SHP77 (cell line): ENCODE data around the gene ZNF408.
"Not testable (repeated sequence)": the region's sequence is repeated elsewhere in the genome, so short reads cannot be mapped to it uniquely, and the experiment has no call there.

ENCODE experiments used
- DNase-seq, 2 experiments: peaks; one replicate each; lab custom pipeline; 2025; lab: John Stamatoyannopoulos, UW

The ZNF408 gene

GRCh38 chr11:46697723-46698122 is 3.1 kb upstream of the ZNF408 start:
- DNase-seq = no peak

GRCh38 chr11:46698597-46698996 is 2.2 kb upstream of the ZNF408 start:
- no peak for DNase-seq

- no peak for DNase-seq
Observed at GRCh38 chr11:46701078-46701654, 335 bp downstream of the ZNF408 start.

GRCh38 chr11:46705070-46705688 is 4.3 kb downstream of the ZNF408 start:
- DNase-seq = no peak

- no peak for DNase-seq
Observed at GRCh38 chr11:46706886-46707285, 6.1 kb downstream of the ZNF408 start.

- not testable (repeated sequence) for DNase-seq
Observed at GRCh38 chr11:46709351-46709750, 8.5 kb downstream of the ZNF408 start.

- DNase-seq = no peak
Observed at GRCh38 chr11:46710821-46711269, 10.0 kb downstream of the ZNF408 start.

- no peak for DNase-seq
Observed at GRCh38 chr11:46711303-46711702, 10.5 kb downstream of the ZNF408 start.

- DNase-seq = no peak
Observed at GRCh38 chr11:46712874-46713576, 12.2 kb downstream of the ZNF408 start.

GRCh38 chr11:46717825-46718154 is 17.0 kb downstream of the ZNF408 start:
- not testable (repeated sequence) for DNase-seq

- DNase-seq = peak; percentile 77 to 88
Observed at GRCh38 chr11:46718155-46719019, 17.6 kb downstream of the ZNF408 start.

- no peak for DNase-seq
Observed at GRCh38 chr11:46719048-46719542, 18.3 kb downstream of the ZNF408 start, which contains the start of gene F2. TSS of gene F2 (plus strand) at chr11:46719213. CDS start at chr11:46719236, 23 bp downstream.

GRCh38 chr11:46719543-46720218 is 18.9 kb downstream of the ZNF408 start:
- no peak for DNase-seq

- no peak for DNase-seq
Observed at GRCh38 chr11:46721286-46721685, 20.5 kb downstream of the ZNF408 start.

GRCh38 chr11:46722566-46723358 is 21.9 kb downstream of the ZNF408 start:
- no peak for DNase-seq

- no peak for DNase-seq
Observed at GRCh38 chr11:46723359-46723680, 22.5 kb downstream of the ZNF408 start.

- no peak for DNase-seq
Observed at GRCh38 chr11:46724088-46724487, 23.3 kb downstream of the ZNF408 start.

- DNase-seq = no peak
Observed at GRCh38 chr11:46725338-46726205, 24.7 kb downstream of the ZNF408 start.

GRCh38 chr11:46726206-46726862 is 25.5 kb downstream of the ZNF408 start:
- no peak for DNase-seq
